Renal cortical epithelial cell (primary cell): ENCODE data around the gene CDK11A. TPM values are rescaled to one million over a fixed set of nuclear protein-coding genes. Genes with fewer than 3 reads are reported as not detected.
"Not testable (repeated sequence)": the region's sequence is repeated elsewhere in the genome, so short reads cannot be mapped to it uniquely, and the experiment has no call there.

ENCODE experiments used
- DNase-seq: peaks from one replicate; pipeline ENCODE4 v3.0.0-alpha.2; 2011; ENCODE audit warnings: low read depth
- total RNA-seq: library from RNA; depleted of rRNA; stranded (reverse); fragments of >200 nt; gene quantifications from 2 replicates; pipeline ENCODE4 v1.2.3, GENCODE V29; 2014

Gene CDK11A
- total RNA-seq, 1 donor from 2014 or later = 15.1 TPM

DNA sequence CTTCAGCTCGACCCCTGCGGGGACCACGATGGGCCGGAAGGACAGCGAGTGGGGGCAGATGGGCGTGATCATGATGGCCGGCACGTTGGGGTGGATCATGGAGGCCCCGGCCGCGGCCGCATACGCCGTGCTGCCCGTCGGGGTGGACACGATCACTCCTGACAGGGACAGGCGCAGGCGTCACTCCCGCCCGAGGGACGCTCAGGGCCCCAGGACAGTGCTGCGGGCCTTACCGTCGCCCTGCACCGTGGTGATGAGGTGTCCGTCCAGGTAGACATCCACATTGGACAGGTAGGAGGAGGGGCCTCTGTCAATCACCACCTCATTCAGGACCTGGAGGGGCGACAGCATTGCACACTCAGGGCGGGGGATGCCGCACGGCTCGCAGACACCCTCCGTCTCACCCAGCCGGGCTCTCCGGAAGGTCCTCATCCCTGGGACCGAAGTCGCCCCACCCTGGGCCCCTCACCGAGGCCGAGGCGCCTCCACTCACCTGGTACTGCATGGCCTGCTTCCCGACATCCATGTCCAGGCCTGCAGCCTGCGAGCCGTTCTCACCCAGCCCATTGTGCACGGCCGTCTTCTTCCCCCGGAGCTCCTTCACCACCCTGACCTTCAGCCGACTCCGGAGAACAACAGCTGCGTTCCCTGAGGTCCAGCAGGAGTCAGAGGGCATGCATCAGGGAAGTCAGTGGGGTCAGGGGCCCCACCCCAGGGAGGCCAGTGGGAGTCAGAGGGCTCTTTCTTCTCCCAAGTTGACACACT, 30.1 kb upstream of the CDK11A start:
- no peak for DNase-seq

- no peak for DNase-seq
Observed at GRCh38 chr1:1753607-1754005, 29.4 kb upstream of the CDK11A start.

- DNase-seq = no peak
Observed at GRCh38 chr1:1752636-1753606, 28.8 kb upstream of the CDK11A start.

- no peak for DNase-seq
Observed at GRCh38 chr1:1752190-1752589, 28.0 kb upstream of the CDK11A start.

GRCh38 chr1:1749941-1750340, 25.8 kb upstream of the CDK11A start:
- DNase-seq = not testable (repeated sequence)

GRCh38 chr1:1748686-1749321, 24.6 kb upstream of the CDK11A start:
- DNase-seq = no peak

GRCh38 chr1:1746566-1746909, 22.4 kb upstream of the CDK11A start:
- DNase-seq = not testable (repeated sequence)

DNA sequence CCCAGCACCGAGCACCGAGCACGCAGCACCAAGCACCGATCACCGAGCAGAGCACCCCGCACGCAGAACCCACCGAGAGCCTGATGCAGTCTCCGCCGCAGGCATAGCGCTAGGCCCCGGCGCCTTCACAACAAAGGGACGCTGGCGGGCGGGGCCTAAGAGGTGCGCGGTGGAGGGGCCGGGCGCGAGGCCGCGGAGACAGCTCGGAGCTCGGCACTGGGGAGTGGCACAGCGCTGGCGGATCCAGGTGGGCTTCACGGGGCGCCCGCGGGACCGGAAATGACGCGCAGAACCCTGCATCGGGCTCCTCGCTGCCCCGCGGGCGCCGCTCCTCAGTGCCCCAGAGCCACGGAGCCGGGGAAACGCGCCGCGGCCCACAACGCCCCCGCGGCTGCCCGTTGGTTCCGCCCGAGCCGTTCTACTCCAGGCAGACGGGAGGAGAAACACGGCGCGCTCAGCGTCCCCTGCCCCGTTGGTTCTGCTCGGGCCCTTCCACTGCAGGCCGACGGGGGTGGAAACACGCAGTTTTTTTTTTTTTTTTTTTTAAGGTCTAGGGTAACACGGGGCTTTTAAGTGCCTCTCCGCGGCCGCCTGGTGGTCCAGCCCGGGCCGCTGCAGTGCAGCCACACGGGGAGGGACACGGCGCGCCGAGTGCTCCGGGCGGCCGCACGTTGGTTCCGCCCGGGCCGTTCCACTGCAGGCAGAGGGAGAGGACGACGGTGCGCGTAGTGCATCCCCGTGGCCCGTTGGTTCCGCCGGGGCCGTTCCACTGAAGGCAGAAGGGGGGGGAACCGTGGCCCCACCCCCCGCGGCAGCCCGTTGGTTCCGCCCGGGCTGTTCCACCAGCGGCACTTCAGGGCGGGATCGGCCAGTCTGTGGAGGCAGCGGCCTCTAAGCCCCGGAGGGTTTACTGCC, 21.8 kb upstream of the CDK11A start:
- not testable (repeated sequence) for DNase-seq

- not testable (repeated sequence) for DNase-seq
Observed at GRCh38 chr1:1742529-1742928, 18.4 kb upstream of the CDK11A start.

DNA sequence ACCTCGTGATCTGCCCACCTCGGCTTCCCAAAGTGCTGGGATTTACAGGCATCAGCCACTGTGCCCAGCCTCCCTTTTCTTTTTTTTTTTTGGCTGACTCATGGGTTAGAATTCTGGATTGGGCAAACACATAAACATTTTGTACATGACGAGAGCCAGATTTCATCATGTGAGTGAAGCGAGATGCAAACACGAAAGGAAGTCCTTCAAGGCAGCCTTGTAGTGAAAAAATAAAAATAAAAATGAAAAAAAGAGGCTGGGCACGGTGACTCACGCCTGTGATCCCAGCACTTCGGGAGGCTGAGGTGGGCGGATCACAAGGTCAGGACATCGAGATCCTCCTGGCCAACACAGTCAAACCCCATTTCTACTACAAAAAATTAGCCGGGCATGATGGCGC, 16.9 kb upstream of the CDK11A start:
- peak; percentile 72 for DNase-seq

DNA sequence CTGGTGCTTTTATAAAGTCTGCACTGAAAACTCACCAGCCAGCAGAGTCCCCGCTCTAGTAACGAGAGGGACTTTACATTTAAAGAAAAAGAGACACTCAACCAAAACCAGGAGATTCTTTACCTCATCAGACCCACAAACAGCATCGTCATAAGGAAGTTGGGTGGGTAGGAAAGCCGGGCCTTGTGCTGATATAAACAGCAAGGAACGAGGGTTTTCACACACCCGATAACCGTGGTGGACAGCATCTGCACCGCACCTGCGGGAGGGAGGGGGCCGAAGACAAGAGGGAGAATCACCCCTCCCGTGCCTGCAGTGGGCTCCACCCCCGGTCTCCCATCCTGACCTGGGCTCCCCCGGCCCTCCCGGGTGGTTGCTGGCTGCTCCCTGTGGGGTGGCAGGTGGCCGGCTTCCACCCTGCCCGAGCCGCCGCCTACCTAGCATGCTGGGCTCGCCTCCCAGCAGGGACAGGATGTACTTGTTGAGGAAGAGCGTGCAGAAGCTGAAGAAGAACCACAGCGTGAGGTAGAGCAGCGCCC, 14.7 kb upstream of the CDK11A start:
- not testable (repeated sequence) for DNase-seq

DNA sequence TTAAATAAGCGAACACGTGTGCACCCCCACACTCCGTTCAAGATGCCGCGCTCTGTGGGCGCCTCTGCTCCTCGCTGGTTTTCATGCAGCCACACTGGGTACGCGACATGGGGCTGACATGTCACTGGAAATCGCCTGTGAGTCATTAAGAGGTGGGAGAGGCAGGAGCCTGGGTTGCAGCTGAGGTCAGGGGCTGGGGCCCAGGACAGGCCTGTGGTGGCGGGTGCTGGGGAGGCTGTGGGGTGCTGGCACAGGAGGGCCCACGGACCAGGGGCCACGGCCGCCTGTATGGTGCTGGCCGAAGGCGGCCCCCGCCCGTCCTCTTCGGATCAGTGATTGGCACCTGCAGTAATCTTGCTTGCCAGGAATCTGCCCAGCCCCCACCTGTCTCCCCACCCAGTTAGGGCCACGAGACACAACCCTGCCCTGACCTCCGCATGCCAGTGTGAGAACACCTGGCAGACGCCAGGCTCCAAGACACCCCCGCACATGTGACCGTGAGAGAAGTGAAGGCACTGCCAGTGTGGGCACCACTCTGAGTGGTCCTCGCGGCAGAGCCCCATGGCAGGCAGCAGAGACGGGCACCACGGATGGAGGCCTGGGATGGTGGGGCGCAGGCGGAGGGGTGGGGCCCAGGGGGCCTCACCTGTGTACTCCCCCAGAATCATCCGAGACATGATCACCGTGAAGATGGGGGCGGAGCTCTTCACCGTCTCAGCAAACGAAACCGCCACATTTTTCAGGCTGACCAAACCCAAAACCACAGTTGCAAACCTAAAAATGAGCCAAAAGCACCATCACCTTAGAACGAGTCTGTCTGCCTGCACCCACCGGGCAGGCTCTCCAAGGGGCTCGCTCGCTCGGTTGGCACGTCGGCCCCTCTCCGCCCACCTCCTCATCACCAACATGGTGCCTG, 13.8 kb upstream of the CDK11A start:
- not testable (repeated sequence) for DNase-seq

DNA sequence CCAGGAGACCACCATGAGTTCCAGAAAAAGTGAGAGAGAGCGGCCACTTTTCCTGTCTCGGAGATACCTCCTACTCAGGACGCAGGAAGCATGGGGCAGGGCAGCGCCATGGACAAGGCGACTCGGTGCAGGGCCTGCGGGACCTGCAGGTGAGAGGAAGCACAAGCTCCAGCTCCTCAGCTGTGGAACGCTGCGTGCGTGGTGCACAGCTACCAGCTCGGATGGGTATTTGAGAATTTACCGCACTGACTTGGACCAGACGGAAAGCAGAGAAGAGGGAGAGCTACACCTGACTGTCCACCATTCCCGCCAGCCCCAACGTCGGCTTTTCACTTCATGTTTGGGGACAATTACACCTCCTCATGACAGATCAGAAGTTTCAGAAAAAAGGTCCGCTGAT, 8.2 kb upstream of the CDK11A start:
- DNase-seq = no peak

DNA sequence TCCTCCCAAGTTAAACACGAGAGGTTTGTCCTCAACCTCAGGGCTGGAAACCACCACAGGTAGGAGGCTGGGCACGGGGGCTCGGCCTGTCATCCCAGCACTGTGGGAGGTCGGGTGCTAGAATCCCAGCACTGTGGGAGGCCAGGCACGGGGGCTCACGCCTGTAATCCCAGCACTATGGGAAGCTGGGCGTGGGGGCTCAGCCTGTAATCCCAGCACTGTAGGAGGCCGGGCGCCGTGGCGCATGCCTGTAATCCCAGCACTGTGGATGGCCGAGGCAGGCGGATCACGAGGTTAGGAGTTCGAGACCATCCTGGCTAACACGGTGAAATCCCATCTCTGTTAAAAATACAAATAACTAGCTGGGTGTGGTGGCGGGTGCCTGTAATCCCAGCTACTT, 6.7 kb upstream of the CDK11A start:
- DNase-seq = no peak

- not testable (repeated sequence) for DNase-seq
Observed at GRCh38 chr1:1730230-1730629, 6.1 kb upstream of the CDK11A start.

DNA sequence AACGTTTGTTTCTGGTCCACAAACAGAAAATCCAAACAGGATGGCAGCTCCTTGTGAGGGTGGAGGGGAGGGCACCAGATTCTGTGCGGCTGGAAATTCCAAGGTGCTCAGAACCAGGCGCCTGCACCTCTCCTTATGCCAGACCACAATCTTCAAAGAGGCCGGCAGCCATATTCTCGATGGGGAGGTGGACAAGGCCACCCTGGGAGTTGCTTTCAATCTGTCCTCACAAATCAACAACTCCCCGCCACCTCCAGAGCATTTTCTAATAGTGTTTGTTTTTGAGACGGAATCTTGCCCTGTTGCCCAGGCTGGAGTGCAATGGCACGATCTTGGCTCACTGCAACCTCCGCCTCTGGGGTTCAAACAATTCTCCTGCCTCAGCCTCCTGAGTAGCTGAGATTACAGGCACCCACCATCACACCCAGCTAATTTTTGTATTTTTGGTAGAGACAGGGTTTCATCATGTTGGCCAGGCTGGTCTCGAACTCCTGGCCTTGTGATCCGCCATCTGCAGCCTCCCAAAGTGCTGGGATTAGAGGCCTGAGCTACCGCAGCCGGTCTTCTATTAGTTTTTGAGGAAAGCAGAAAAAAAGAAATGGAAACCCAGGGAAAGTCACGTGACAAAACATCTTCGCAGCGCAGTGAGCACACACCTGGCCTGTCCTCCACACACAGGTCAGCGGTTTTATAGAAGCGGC, 5.1 kb upstream of the CDK11A start:
- DNase-seq = not testable (repeated sequence)

- DNase-seq = not testable (repeated sequence)
Observed at GRCh38 chr1:1728308-1729005, 4.3 kb upstream of the CDK11A start.

- not testable (repeated sequence) for DNase-seq
Observed at GRCh38 chr1:1727131-1727651, 3.0 kb upstream of the CDK11A start.
